SK-N-SH (cell line): Measurements from ENCODE around the gene ATF4.

Source experiments
- CTCF ChIP-seq: fragments of 200-600 bp; sonication (generic); IDR thresholded peaks from 2 replicates; pipeline ENCODE4 v1.6.1; 2017; ENCODE audit warnings: antibody characterized with exemption, mild to moderate bottlenecking, moderate library complexity
- EZH2phosphoT487 ChIP-seq: fragments of 200-600 bp; sonication (generic); IDR thresholded peaks from 2 replicates; pipeline ENCODE4 v1.6.1; 2017; ENCODE audit warnings: low read depth, mixed run types, mild to moderate bottlenecking, antibody characterized with exemption, moderate library complexity, borderline replicate concordance
- FOSL2 ChIP-seq: IDR thresholded peaks from 2 replicates; pipeline ENCODE4 v1.4.0; 2012; ENCODE audit warnings: low read depth, mild to moderate bottlenecking, moderate library complexity, borderline replicate concordance
- FOXJ3 ChIP-seq: sonication (generic); formaldehyde crosslinking; IDR thresholded peaks from 2 replicates; pipeline ENCODE4 v1.5.1; 2020; ENCODE audit warnings: mild to moderate bottlenecking, missing genetic modification reagents
- MAX ChIP-seq: IDR thresholded peaks from 2 replicates; pipeline ENCODE4 v1.4.0; 2012; ENCODE audit warnings: low read depth
- POLR2AphosphoS5 ChIP-seq: IDR thresholded peaks from 2 replicates; pipeline ENCODE4 v1.6.1; 2012; ENCODE audit warnings: low read depth, low read length
- RCOR1 ChIP-seq: fragments of 150-350 bp; IDR thresholded peaks from 2 replicates; pipeline ENCODE4 v1.6.1; 2017; ENCODE audit warnings: antibody characterized with exemption, low read length
- REST ChIP-seq: IDR thresholded peaks from 2 replicates; pipeline ENCODE4 v1.6.1; 2012; ENCODE audit warnings: mild to moderate bottlenecking, low read depth, low read length, moderate library complexity
- RFX5 ChIP-seq: IDR thresholded peaks from 2 replicates; pipeline ENCODE4 v1.6.1; 2012; ENCODE audit warnings: mild to moderate bottlenecking, improper control_type of control experiment, low read length
- SIN3A ChIP-seq: IDR thresholded peaks from 2 replicates; pipeline ENCODE4 v1.6.1; 2012; ENCODE audit warnings: low read depth, mild to moderate bottlenecking, low read length, moderate library complexity, borderline replicate concordance
- TAF1 ChIP-seq: IDR thresholded peaks from 2 replicates; pipeline ENCODE4 v1.6.1; 2012; ENCODE audit warnings: low read depth, mild to moderate bottlenecking, low read length, moderate library complexity, borderline replicate concordance
- ZBTB33 ChIP-seq: IDR thresholded peaks from 2 replicates; pipeline ENCODE4 v1.4.0; 2012; ENCODE audit warnings: low read depth, borderline replicate concordance

- TF ChIP-seq FOSL2 (no peak), CTCF (peak; percentile 21; the same call in 1 of the 2 replicates), SIN3A (no peak), POLR2AphosphoS5 (no peak), TAF1 (no peak), RCOR1 (no peak), EZH2phosphoT487 (no peak), REST (no peak), FOXJ3 (CRISPR knock-in tag) (no peak), RFX5 (no peak), ZBTB33 (no peak), MAX (no peak)
Measured at GRCh38 chr22:39556970-39557841, 36.8 kb downstream of the ATF4 start.
